ENCODE data around the gene ERGIC1. TPM values are rescaled to one million over a fixed set of nuclear protein-coding genes. Genes with fewer than 3 reads are reported as not detected.

ERGIC1 gene
- total and polyA plus RNA-seq, 2 of the 13 experiments (the other 11 are each of a cell fraction or from before 2014, with no cell fraction given), result 78.5 to 184 TPM

DNA sequence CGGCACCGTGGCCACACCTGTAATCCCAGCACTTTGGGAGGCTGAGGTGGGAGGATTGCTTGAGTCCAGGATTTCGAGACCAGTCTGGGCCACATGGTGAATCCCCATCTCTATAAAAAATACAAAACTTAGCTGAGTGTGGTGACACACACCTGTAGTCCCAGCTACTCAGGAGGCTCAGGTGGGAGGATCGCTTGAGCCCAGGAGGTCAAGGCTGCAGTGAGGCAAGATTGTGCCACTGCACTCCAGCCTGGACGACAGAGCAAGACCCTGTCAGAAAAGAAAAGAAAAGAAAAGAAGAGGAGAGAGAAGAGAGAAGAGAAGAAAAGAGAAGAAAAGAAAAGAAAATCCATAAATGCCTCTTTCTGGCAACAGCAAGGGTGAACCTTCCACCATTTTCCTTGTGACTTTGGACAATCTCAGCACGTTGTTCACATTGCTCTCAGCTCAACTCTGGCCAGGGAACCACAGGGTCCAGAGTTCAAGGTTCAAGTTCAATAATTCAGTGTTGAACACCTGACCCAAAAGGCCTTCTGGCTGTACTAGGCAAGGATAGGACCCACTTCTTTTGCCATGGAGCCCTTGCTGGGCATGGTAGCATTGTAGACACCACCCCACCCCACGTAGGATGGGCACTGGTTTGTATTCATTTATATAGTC lies 48.5 kb upstream of the ERGIC1 start:
- in situ Hi-C loops (cut with HindIII; ENCODE audit: extremely low pct_ligation_motif_present, low pct_unique_long_range_greater_than_20kb), result no loop called here
- intact Hi-C loops (cut with micrococcal nuclease; ENCODE audit: unreplicated experiment), result no loop called here
- no peak for FAIRE-seq
- TF ChIP-seq, protein P1, sequence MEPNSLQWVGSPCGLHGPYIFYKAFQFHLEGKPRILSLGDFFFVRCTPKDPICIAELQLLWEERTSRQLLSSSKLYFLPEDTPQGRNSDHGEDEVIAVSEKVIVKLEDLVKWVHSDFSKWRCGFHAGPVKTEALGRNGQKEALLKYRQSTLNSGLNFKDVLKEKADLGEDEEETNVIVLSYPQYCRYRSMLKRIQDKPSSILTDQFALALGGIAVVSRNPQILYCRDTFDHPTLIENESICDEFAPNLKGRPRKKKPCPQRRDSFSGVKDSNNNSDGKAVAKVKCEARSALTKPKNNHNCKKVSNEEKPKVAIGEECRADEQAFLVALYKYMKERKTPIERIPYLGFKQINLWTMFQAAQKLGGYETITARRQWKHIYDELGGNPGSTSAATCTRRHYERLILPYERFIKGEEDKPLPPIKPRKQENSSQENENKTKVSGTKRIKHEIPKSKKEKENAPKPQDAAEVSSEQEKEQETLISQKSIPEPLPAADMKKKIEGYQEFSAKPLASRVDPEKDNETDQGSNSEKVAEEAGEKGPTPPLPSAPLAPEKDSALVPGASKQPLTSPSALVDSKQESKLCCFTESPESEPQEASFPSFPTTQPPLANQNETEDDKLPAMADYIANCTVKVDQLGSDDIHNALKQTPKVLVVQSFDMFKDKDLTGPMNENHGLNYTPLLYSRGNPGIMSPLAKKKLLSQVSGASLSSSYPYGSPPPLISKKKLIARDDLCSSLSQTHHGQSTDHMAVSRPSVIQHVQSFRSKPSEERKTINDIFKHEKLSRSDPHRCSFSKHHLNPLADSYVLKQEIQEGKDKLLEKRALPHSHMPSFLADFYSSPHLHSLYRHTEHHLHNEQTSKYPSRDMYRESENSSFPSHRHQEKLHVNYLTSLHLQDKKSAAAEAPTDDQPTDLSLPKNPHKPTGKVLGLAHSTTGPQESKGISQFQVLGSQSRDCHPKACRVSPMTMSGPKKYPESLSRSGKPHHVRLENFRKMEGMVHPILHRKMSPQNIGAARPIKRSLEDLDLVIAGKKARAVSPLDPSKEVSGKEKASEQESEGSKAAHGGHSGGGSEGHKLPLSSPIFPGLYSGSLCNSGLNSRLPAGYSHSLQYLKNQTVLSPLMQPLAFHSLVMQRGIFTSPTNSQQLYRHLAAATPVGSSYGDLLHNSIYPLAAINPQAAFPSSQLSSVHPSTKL (CRISPR knock-in tag; IDR thresholded peaks at IDR 0.05), result peak; percentile 40; the same call in 1 of the 2 replicates
- no peak for TF ChIP-seq PPARG (CRISPR knock-in tag; conservative IDR thresholded peaks at IDR 0.05)
- TF ChIP-seq ATM (IDR thresholded peaks at IDR 0.05; ENCODE audit: borderline replicate concordance), result no peak
- no peak for TF ChIP-seq CHD2 (IDR thresholded peaks at IDR 0.05; ENCODE audit: low read depth, low read length)
- no peak for TF ChIP-seq ZNF292 (CRISPR knock-in tag; IDR thresholded peaks at IDR 0.05; ENCODE audit: borderline replicate concordance, low read depth)
- TF ChIP-seq ZMYM2 (CRISPR knock-in tag; IDR thresholded peaks at IDR 0.05), result peak; percentile 50
- TF ChIP-seq PHB2 (IDR thresholded peaks at IDR 0.05; ENCODE audit: partially characterized antibody), result no peak
- TF ChIP-seq, protein P2, sequence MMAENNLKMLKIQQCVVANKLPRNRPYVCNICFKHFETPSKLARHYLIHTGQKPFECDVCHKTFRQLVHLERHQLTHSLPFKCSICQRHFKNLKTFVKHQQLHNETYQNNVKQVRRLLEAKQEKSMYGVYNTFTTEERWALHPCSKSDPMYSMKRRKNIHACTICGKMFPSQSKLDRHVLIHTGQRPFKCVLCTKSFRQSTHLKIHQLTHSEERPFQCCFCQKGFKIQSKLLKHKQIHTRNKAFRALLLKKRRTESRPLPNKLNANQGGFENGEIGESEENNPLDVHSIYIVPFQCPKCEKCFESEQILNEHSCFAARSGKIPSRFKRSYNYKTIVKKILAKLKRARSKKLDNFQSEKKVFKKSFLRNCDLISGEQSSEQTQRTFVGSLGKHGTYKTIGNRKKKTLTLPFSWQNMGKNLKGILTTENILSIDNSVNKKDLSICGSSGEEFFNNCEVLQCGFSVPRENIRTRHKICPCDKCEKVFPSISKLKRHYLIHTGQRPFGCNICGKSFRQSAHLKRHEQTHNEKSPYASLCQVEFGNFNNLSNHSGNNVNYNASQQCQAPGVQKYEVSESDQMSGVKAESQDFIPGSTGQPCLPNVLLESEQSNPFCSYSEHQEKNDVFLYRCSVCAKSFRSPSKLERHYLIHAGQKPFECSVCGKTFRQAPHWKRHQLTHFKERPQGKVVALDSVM (CRISPR knock-in tag; IDR thresholded peaks at IDR 0.05), result peak; percentile 76
- TF ChIP-seq HOXA7 (CRISPR knock-in tag; IDR thresholded peaks at IDR 0.05), result no peak
- no peak for TF ChIP-seq ZNF775 (CRISPR knock-in tag; IDR thresholded peaks at IDR 0.05; ENCODE audit: borderline replicate concordance)
- peak; percentile 80 for TF ChIP-seq ZNF460 (CRISPR knock-in tag; IDR thresholded peaks at IDR 0.05; ENCODE audit: borderline replicate concordance)
- no peak for TF ChIP-seq SAFB2 (CRISPR knock-in tag; IDR thresholded peaks at IDR 0.05; ENCODE audit: borderline replicate concordance, low read depth)
- peak; percentile 56 for TF ChIP-seq ZMYM3 (CRISPR knock-in tag; IDR thresholded peaks at IDR 0.05)
- TF ChIP-seq NFE2 (CRISPR knock-in tag; IDR thresholded peaks at IDR 0.05), result no peak
- TF ChIP-seq RORA (CRISPR knock-in tag; IDR thresholded peaks at IDR 0.05), result no peak
- TF ChIP-seq ZNF550 (CRISPR knock-in tag; IDR thresholded peaks at IDR 0.05; ENCODE audit: borderline replicate concordance), result no peak
- TF ChIP-seq EZH2 (conservative IDR thresholded peaks at IDR 0.05; ENCODE audit: low read depth, low read length), result no peak
- no peak for TF ChIP-seq HMG20B (CRISPR knock-in tag; conservative IDR thresholded peaks at IDR 0.05)
- no peak for TF ChIP-seq SRSF9 (IDR thresholded peaks at IDR 0.05; ENCODE audit: borderline replicate concordance, insufficient read depth, low read depth, low read length, poor library complexity, severe bottlenecking)
- no peak for TF ChIP-seq HMGA1 (CRISPR knock-in tag; conservative IDR thresholded peaks at IDR 0.05)
- 0 out of 2 replicates have a peak, but pooled peaks have one; percentile 25 for TF ChIP-seq SAP130 (CRISPR knock-in tag; IDR thresholded peaks at IDR 0.05; ENCODE audit: low read depth)

More for the DNA sequence above, 48.5 kb upstream of the ERGIC1 start:
- Histone ChIP-seq H3K9me3 (ENCODE audit: low read length) (no peaks in the 10 kb centered on the region), H3K4me3 (replicated peaks in 1 of 3; ENCODE audit: insufficient read depth in 1 of 3, low read depth in 2 of 3, low read length in 3 of 3) (no peak overlapping the region), H3K9ac (ENCODE audit: insufficient read depth, low read depth, low read length) (no peak overlapping the region), H3K27ac (ENCODE audit: extremely low read length, insufficient read depth, low read length) (no peak overlapping the region), H3K36me3 (replicated peaks in 1 of 2; ENCODE audit: control insufficient read depth in 1 of 2, insufficient read depth in 2 of 2, low read length in 2 of 2) (no peaks in the 10 kb centered on the region), H3K4me2 (ENCODE audit: low read depth, low read length) (no peak overlapping the region), H3K79me2 (ENCODE audit: insufficient read depth, low read length) (no peaks in the 10 kb centered on the region), H3K4me1 (ENCODE audit: insufficient read depth, low read length) (peaks cover 85% of the 10 kb centered on the region), H3K27me3 (ENCODE audit: control insufficient read depth in 1 of 2, insufficient read depth in 2 of 2, low read length in 2 of 2) (no peaks in the 10 kb centered on the region), H4K20me1 (ENCODE audit: insufficient read depth, low read length) (no peaks in the 10 kb centered on the region), H2AFZ (ENCODE audit: low read length) (no peak overlapping the region)
- ChIA-PET CTCF (ENCODE audit: low intra/inter-chr PET ratio, low total read pairs) (no interaction called here), POLR2A (interaction anchor here (1.0 to 1.6 kb wide), 3 partner anchors 9 to 15 kb away, joined by 3 to 13 read pairs (median 7); partner anchors contain the start of gene DUSP1)
- DNase-seq (ENCODE audit: low spot score) (no peak), ATAC-seq (no peak)
- WGBS (ENCODE audit: low lambda C conversion rate), result 78% methylated on average over 7 of the region's 7 CpGs
- no TSS peak for BruUV-seq (replicated peaks)
